Lung (tissue), 12 donors: ENCODE results near the gene KCNJ10. TPM values are rescaled to one million over a fixed set of nuclear protein-coding genes. Genes with fewer than 3 reads are reported as not detected.

Experiments used
- ATAC-seq: fragments of 200-7000 bp; cut with Tn5 transposase; one replicate; pipeline ENCODE4 v1.9.1; 2020; ENCODE audit warnings: moderate number of reproducible peaks; ENCODE audit not compliant: insufficient read depth, low FRiP score
- DNase-seq, 3 donors: peaks; one replicate each; pipeline ENCODE4 v3.0.0-alpha.2; 2013 to 2017
- H3K27ac ChIP-seq, 2 donors: one replicate each; pipeline ENCODE4 v1.5.1; 2013; ENCODE audit warnings: mild to moderate bottlenecking in 2 of 2, moderate library complexity in 2 of 2, control low read depth in 1 of 2, inconsistent platforms in 1 of 2, low read depth in 1 of 2, low read length in 1 of 2
- H3K27me3 ChIP-seq, 3 donors: one replicate each; pipeline ENCODE4 v1.5.1; 2013; ENCODE audit warnings: low read length in 2 of 3; ENCODE audit not compliant: control insufficient read depth in 3 of 3, insufficient read depth in 3 of 3
- H3K36me3 ChIP-seq, 4 donors: one replicate each; pipeline ENCODE4 v1.5.1; 2013; ENCODE audit warnings: low read length in 4 of 4, mild to moderate bottlenecking in 1 of 4, moderate library complexity in 1 of 4; ENCODE audit not compliant: control insufficient read depth in 4 of 4, insufficient read depth in 4 of 4
- H3K4me1 ChIP-seq, 5 donors: one replicate each; pipeline ENCODE4 v1.5.1; 2013; ENCODE audit warnings: low read length in 5 of 5, mild to moderate bottlenecking in 2 of 5, moderate library complexity in 1 of 5; ENCODE audit not compliant: control insufficient read depth in 5 of 5, insufficient read depth in 5 of 5
- H3K4me3 ChIP-seq: one replicate; pipeline ENCODE4 v1.5.1; 2013; ENCODE audit warnings: mild to moderate bottlenecking, control low read depth, moderate library complexity
- H3K9ac ChIP-seq, 2 donors: one replicate each; pipeline ENCODE4 v1.5.1; 2013; ENCODE audit warnings: low read length in 2 of 2, control low read depth in 1 of 2; ENCODE audit not compliant: insufficient read depth in 1 of 2
- H3K9me3 ChIP-seq, 4 donors: one replicate each; pipeline ENCODE4 v1.5.1; 2013; ENCODE audit warnings: low read length in 3 of 4, mild to moderate bottlenecking in 1 of 4, moderate library complexity in 1 of 4; ENCODE audit not compliant: control insufficient read depth in 4 of 4, insufficient read depth in 3 of 4
- CTCF ChIP-seq: IDR thresholded peaks from 2 replicates; pipeline ENCODE4 v1.5.1; 2012; ENCODE audit warnings: mild to moderate bottlenecking; ENCODE audit errors: control extremely low read depth, extremely low read depth
- WGBS, 2 donors: extraction: QIAGEN DNeasy Blood & Tissue Kit; methylation state at CpG; one replicate each; pipeline ENCODE4 v1.1.7; 2013; 5-methylcytosine and 5-hydroxymethylcytosine counted together
- polyA plus RNA-seq, 2 donors: library from polyadenylated mRNA; stranded (reverse); fragments of 200-250 nt; gene quantifications; one replicate each; pipeline ENCODE4 v1.2.1, GENCODE V29; 2013
- total RNA-seq, 2 donors: library from RNA; depleted of rRNA in 1 of 2; stranded (reverse); fragments of >200 nt in 1 of 2; gene quantifications; one replicate each; pipeline ENCODE4 v1.2.1, GENCODE V29; 2014 to 2021
- donor health status: control.
- donor health status: control.
- donor health status: Bipolar disorder and iron deficiency.
- donor health status: healthy.
- donor health status: DM: yes; HTN: yes; CAD: no.

The KCNJ10 gene
- total and polyA plus RNA-seq, 4 donors: 0.02 to 0.37 (median 0.10) TPM

- Histone ChIP-seq H3K4me1 (no peaks in the 10 kb centered on the region), H3K9ac (no peak overlapping the region), H3K4me3 (no peak overlapping the region), H3K9me3 (no peaks in the 10 kb centered on the region), H3K27ac (no peak overlapping the region), H3K36me3 (no peaks in the 10 kb centered on the region), H3K27me3 (peaks cover 0 to 2% (median 0%) of the 10 kb centered on the region in 3 donors)
- ATAC-seq (no peak), DNase-seq (no peak)
- 69 to 75% methylated on average over 2 of the region's 2 CpGs for WGBS, 2 donors
- no peak for TF ChIP-seq CTCF
Measured at GRCh38 chr1:159986093-159986492, 83.9 kb downstream of the KCNJ10 start.

- DNase-seq (no peak), ATAC-seq (no peak)
- Histone ChIP-seq H3K27me3 (peaks cover 0 to 2% (median 0%) of the 10 kb centered on the region in 3 donors), H3K9ac (no peak overlapping the region), H3K9me3 (no peaks in the 10 kb centered on the region), H3K36me3 (no peaks in the 10 kb centered on the region), H3K27ac (no peak overlapping the region), H3K4me1 (no peaks in the 10 kb centered on the region), H3K4me3 (no peak overlapping the region)
- WGBS, 2 donors: 93 to 94% methylated on average over 6 of the region's 6 CpGs
- TF ChIP-seq CTCF: no peak
Measured at GRCh38 chr1:159985473-159985872, 84.5 kb downstream of the KCNJ10 start.

GRCh38 chr1:159983681-159984080 lies 86.3 kb downstream of the KCNJ10 start:
- peaks cover 0 to 9% (median 0%) of the 10 kb centered on the region in 5 donors for H3K4me1 ChIP-seq
- ATAC-seq: no peak
- no peak overlapping the region for H3K9ac ChIP-seq
- 81 to 84% methylated on average over 5 of the region's 5 CpGs for WGBS, 2 donors
- H3K36me3 ChIP-seq: no peaks in the 10 kb centered on the region
- no peak overlapping the region for H3K27ac ChIP-seq
- no peaks in the 10 kb centered on the region for H3K9me3 ChIP-seq
- no peak for DNase-seq
- H3K27me3 ChIP-seq: peaks cover 0 to 2% (median 0%) of the 10 kb centered on the region in 3 donors
- TF ChIP-seq CTCF: no peak
- H3K4me3 ChIP-seq: no peak overlapping the region

GRCh38 chr1:159982280-159982679 lies 87.7 kb downstream of the KCNJ10 start:
- no peak for DNase-seq
- Histone ChIP-seq H3K4me3 (no peak overlapping the region), H3K9ac (no peak overlapping the region), H3K36me3 (no peaks in the 10 kb centered on the region), H3K4me1 (peaks cover 0 to 12% (median 0%) of the 10 kb centered on the region in 5 donors), H3K27me3 (peaks cover 0 to 2% (median 0%) of the 10 kb centered on the region in 3 donors), H3K9me3 (no peaks in the 10 kb centered on the region), H3K27ac (no peak overlapping the region)
- no peak for ATAC-seq
- WGBS, 2 donors: 62 to 72% methylated on average over 5 to 6 of the region's 6 CpGs
- no peak for TF ChIP-seq CTCF
